ENCODE results near the gene IL12RB2. TPM values are rescaled to one million over a fixed set of nuclear protein-coding genes. Genes with fewer than 3 reads are reported as not detected.
"Not testable (repeated sequence)": the region's sequence is repeated elsewhere in the genome, so short reads cannot be mapped to it uniquely, and the experiment has no call there.

IL12RB2 gene
- total RNA-seq, 4 donors from 2014 or later, result 0.79 to 4.5 (median 1.6) TPM

DNA sequence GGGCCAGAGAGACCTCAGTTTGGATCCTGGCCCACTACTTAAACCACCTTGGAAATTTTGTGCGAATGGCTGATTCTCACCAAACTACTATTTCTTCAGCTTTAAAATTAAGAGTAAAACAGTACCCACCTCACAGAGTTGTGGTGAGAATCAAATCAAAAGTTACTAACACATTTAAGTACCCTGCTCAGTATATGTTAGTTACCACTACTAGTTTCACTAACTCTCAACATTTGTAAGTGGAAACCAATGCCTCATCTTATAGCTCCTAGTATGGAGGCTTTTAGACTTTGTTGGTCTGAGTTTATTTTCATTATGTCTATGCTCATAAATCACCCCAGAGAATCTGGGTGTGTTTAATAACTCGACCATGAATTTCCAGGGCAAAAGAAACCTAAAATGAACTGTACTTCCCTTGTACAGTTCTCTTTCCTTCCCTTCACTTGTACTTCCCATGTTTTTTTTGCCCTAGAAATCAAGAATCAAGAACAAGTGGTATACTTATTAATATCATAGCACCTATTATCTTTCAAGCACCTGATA lies 134.1 kb downstream of the IL12RB2 start:
- DNase-seq (ENCODE audit: low spot score in 2 of 2), result no peak
- 60% methylated on average over 2 of the region's 2 CpGs for WGBS
- Histone ChIP-seq H3K27ac (no peak overlapping the region), H3K4me1 (peaks cover 5% of the 10 kb centered on the region), H3K36me3 (no peaks in the 10 kb centered on the region), H3K9me3 (no peaks in the 10 kb centered on the region), H3K27me3 (no peaks in the 10 kb centered on the region), H3K4me3 (no peak overlapping the region)
- TF ChIP-seq POLR2AphosphoS5 (IDR thresholded peaks at IDR 0.05), result no peak
- TF ChIP-seq, protein P1, sequence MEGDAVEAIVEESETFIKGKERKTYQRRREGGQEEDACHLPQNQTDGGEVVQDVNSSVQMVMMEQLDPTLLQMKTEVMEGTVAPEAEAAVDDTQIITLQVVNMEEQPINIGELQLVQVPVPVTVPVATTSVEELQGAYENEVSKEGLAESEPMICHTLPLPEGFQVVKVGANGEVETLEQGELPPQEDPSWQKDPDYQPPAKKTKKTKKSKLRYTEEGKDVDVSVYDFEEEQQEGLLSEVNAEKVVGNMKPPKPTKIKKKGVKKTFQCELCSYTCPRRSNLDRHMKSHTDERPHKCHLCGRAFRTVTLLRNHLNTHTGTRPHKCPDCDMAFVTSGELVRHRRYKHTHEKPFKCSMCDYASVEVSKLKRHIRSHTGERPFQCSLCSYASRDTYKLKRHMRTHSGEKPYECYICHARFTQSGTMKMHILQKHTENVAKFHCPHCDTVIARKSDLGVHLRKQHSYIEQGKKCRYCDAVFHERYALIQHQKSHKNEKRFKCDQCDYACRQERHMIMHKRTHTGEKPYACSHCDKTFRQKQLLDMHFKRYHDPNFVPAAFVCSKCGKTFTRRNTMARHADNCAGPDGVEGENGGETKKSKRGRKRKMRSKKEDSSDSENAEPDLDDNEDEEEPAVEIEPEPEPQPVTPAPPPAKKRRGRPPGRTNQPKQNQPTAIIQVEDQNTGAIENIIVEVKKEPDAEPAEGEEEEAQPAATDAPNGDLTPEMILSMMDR (IDR thresholded peaks at IDR 0.05), result no peak
- TF ChIP-seq POLR2A (IDR thresholded peaks at IDR 0.05), result no peak
- no peak for TF ChIP-seq EP300 (IDR thresholded peaks at IDR 0.05)

DNA sequence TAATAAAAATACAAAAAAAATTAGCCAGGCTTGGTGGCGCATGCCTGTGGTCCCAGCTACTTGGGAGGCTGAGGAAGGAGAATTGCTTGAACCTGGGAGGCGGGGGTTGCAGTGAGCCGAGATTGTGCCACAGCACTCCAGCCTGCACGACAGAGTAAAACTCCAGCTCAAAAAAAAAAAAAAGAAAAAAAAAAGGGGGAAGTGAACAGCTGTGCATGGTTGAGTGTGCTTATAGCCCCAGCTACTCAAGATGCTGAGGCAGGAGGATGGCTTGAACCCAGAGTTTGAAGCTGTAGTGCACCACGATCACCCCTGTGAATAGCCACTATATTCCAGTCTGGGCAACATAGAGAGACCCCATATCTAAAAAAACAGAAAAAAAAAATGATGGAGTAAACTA lies 138.3 kb downstream of the IL12RB2 start:
- H3K36me3 ChIP-seq; H3K9me3 ChIP-seq; DNase-seq (ENCODE audit: low spot score in 2 of 2); H3K27ac ChIP-seq; H3K4me1 ChIP-seq; H3K4me3 ChIP-seq; H3K27me3 ChIP-seq: not testable (repeated sequence)
- WGBS, result 73% methylated on average over 5 of the region's 5 CpGs

Other genes starting within 250 kb of the IL12RB2 start
- not detected for gene C1orf141, start 172.9 kb upstream of the IL12RB2 start, total RNA-seq
- gene IL23R, start 141.4 kb upstream of the IL12RB2 start, total RNA-seq, result not detected
- 100 to 1,000 TPM; 188 to 330 (median 233) TPM for gene SERBP1, start 122.5 kb downstream of the IL12RB2 start, total RNA-seq

Measured in suprapubic skin (tissue), 4 donors.